CD4-positive, alpha-beta T cell (primary cell): Measurements from ENCODE around the gene VWF. TPM values are rescaled to one million over a fixed set of nuclear protein-coding genes. Genes with fewer than 3 reads are reported as not detected.

Source experiments
- ATAC-seq: fragments of 200-7000 bp; cut with Tn5 transposase; one replicate; pipeline ENCODE4 v1.10.0; 2022; ENCODE audit warnings: mild to moderate bottlenecking; ENCODE audit not compliant: poor library complexity
- CTCF ChIA-PET: fragments of 350-600 bp; sonication (Branson Sonifier 250); formaldehyde crosslinking; loops from one replicate; lab custom pipeline; 2021; ENCODE audit warnings: antibody characterized with exemption, inconsistent platforms; lab: Charles Lee
- POLR2A ChIA-PET: fragments of 350-600 bp; sonication (Branson Sonifier 250); formaldehyde crosslinking; loops from one replicate; lab custom pipeline; 2021; ENCODE audit warnings: antibody characterized with exemption, inconsistent platforms; lab: Charles Lee
- DNase-seq, 14 experiments: peaks; one replicate each; pipeline ENCODE4 v3.0.0-alpha.2; 2013 to 2020; ENCODE audit warnings: mixed read lengths in 2 of 14
- H3K27ac ChIP-seq, 2 donors: one replicate each; pipeline versions ENCODE4 v1.5.1 to v1.7.0; 2013; ENCODE audit warnings: low read length in 2 of 2, low read depth in 1 of 2, mild to moderate bottlenecking in 1 of 2
- H3K27me3 ChIP-seq, 2 experiments: 1 replicate in 1 of 2; 2 replicates in 1 of 2; pipeline versions ENCODE4 v1.6.1 to v1.7.0; 2013; ENCODE audit warnings: low read length in 2 of 2, control low read depth in 1 of 2, mild to moderate bottlenecking in 1 of 2, moderate library complexity in 1 of 2; ENCODE audit not compliant: insufficient read depth in 2 of 2, control insufficient read depth in 1 of 2
- H3K36me3 ChIP-seq: one replicate; pipeline ENCODE4 v1.6.1; 2013; ENCODE audit warnings: low read length, control low read depth; ENCODE audit not compliant: insufficient read depth
- H3K4me1 ChIP-seq: one replicate; pipeline ENCODE4 v1.6.1; 2013; ENCODE audit warnings: low read length, control low read depth; ENCODE audit not compliant: insufficient read depth
- H3K4me3 ChIP-seq: one replicate; pipeline ENCODE4 v1.5.1; 2013; ENCODE audit warnings: mild to moderate bottlenecking, low read length, moderate library complexity
- H3K9me3 ChIP-seq, 2 experiments: 1 replicate in 1 of 2; 2 replicates in 1 of 2; pipeline versions ENCODE4 v1.6.1 to v1.7.0; 2013; ENCODE audit warnings: low read length in 2 of 2, mild to moderate bottlenecking in 2 of 2, control low read depth in 1 of 2, moderate library complexity in 1 of 2; ENCODE audit not compliant: control insufficient read depth in 1 of 2, insufficient read depth in 1 of 2
- H3K27ac Mint-ChIP-seq: one replicate; pipeline ENCODE4 v1.8.0; 2020; ENCODE audit warnings: mixed read lengths
- H3K27me3 Mint-ChIP-seq: one replicate; pipeline ENCODE4 v1.8.0; 2021; ENCODE audit warnings: mixed read lengths
- H3K36me3 Mint-ChIP-seq: one replicate; pipeline ENCODE4 v1.8.0; 2021; ENCODE audit warnings: low read depth, mixed read lengths
- H3K4me1 Mint-ChIP-seq: one replicate; pipeline ENCODE4 v1.8.0; 2021; ENCODE audit warnings: low read depth, mixed read lengths
- H3K4me3 Mint-ChIP-seq: one replicate; pipeline ENCODE4 v1.8.0; 2020; ENCODE audit warnings: mild to moderate bottlenecking, mixed read lengths
- H3K9me3 Mint-ChIP-seq: one replicate; pipeline ENCODE4 v1.8.0; 2020; ENCODE audit warnings: mixed read lengths
- intact Hi-C, 2 experiments: fragments of 100-400 bp; cut with DNase I in 1 of 2; cut with micrococcal nuclease in 1 of 2; formaldehyde crosslinking; loops; one replicate each; pipeline versions ENCODE4 v1.15.1 to v1.9.0; 2023 to 2025; cut with DNase I, micrococcal nuclease
- total RNA-seq, 174 experiments: library from RNA in 2 of 174; stranded (reverse) in 2 of 174; gene quantifications; one replicate each; pipeline ENCODE4 v1.2.3 and lab custom pipeline; 2021 to 2026
- TF ChIP-seq, protein P1 (sequence below): fragments of 200-600 bp; IDR thresholded peaks from one replicate; pipeline ENCODE4 v1.8.0; 2022; ENCODE audit warnings: antibody characterized with exemption, mild to moderate bottlenecking

Gene VWF
- total RNA-seq, 2 experiments from 2014 or later: 0.20 TPM; not detected in 1

DNA sequence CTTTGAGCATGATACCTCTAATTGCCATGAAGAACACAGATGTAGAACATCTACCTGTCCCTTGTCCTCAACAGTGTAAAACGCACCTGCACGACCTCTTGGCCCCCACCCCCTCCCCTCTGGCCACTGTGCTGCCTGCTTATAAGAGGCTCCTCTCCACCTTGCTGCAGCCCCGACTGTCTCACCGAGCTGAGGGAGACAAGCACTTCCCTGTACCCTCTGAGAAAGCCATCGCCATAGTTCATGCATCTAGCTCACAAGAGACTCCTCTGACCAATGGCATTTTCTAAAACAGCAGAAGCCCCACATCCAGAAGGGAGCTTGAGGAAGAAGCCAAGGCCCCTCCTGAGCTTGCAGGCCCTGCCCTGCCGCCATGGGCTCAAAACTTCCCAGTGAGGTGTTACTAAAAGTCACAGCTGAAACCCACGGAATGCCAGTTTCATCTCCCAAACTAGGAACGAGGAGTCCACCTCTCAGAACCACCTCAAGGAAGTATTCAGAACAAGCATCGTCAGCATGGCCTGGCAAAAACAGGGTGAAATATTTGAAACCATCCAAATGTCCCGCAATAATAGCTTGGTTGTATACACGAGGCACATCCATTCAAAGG, 157.9 kb downstream of the VWF start:
- intact Hi-C loops: loop anchor here (1.0 to 5.0 kb wide), 2 partner anchors 74 to 76 kb away; no protein-coding TSS in a partner anchor
- POLR2A ChIA-PET: no interaction called here
- H3K27ac Mint-ChIP-seq: no peak overlapping the region

DNA sequence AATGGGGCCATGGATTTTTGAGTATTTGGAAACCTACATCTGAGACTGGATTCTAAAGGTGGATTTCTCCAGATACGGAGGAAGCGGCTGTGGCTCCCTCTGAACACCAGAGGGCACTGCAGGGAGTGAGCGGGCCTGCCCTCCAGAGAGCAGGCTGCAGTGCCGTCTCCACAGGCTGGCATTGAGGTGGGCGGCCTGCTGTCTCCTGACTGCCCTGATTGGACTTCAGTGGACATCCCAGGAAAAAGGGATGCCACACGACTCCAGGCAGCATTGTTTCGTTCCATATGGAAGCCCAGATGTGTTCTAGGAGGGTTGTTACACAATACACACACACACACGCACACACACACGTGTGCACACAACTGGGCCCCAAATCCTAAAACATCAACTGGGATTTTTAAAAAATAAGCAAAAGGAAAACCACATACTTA, 158.5 kb downstream of the VWF start:
- peaks cover 0 to 14% of the 10 kb centered on the region in 2 experiments for H3K27me3 ChIP-seq
- TF ChIP-seq, protein P1, sequence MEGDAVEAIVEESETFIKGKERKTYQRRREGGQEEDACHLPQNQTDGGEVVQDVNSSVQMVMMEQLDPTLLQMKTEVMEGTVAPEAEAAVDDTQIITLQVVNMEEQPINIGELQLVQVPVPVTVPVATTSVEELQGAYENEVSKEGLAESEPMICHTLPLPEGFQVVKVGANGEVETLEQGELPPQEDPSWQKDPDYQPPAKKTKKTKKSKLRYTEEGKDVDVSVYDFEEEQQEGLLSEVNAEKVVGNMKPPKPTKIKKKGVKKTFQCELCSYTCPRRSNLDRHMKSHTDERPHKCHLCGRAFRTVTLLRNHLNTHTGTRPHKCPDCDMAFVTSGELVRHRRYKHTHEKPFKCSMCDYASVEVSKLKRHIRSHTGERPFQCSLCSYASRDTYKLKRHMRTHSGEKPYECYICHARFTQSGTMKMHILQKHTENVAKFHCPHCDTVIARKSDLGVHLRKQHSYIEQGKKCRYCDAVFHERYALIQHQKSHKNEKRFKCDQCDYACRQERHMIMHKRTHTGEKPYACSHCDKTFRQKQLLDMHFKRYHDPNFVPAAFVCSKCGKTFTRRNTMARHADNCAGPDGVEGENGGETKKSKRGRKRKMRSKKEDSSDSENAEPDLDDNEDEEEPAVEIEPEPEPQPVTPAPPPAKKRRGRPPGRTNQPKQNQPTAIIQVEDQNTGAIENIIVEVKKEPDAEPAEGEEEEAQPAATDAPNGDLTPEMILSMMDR: peak; percentile 67
- no peaks in the 10 kb centered on the region for H3K9me3 ChIP-seq
- Mint-ChIP-seq H3K9me3 (no peaks in the 10 kb centered on the region), H3K27me3 (no peaks in the 10 kb centered on the region), H3K36me3 (no peaks in the 10 kb centered on the region), H3K4me1 (no peaks in the 10 kb centered on the region), H3K4me3 (no peak overlapping the region), H3K27ac (no peak overlapping the region)
- CTCF ChIA-PET: interaction anchor here (1.3 kb wide), 1 partner anchor 9 kb away, joined by 4 read pairs; no protein-coding TSS in a partner anchor
- POLR2A ChIA-PET: no interaction called here
- intact Hi-C loops: loop anchor here (1.0 to 5.0 kb wide), 2 partner anchors 74 to 76 kb away; no protein-coding TSS in a partner anchor
- H3K4me1 ChIP-seq: no peaks in the 10 kb centered on the region
- peak; percentile 7 to 58 (median 30) for DNase-seq
- H3K36me3 ChIP-seq: no peaks in the 10 kb centered on the region
- peak; percentile 76 for ATAC-seq
- no peak overlapping the region for H3K27ac ChIP-seq
- no peak overlapping the region for H3K4me3 ChIP-seq

More for the DNA sequence above, 157.9 kb downstream of the VWF start:
- no peaks in the 10 kb centered on the region for H3K36me3 ChIP-seq
- no peak overlapping the region for H3K4me3 ChIP-seq
- H3K4me1 ChIP-seq: no peaks in the 10 kb centered on the region
- Mint-ChIP-seq H3K9me3 (no peaks in the 10 kb centered on the region), H3K36me3 (no peaks in the 10 kb centered on the region), H3K4me3 (no peak overlapping the region), H3K27me3 (no peaks in the 10 kb centered on the region), H3K4me1 (no peaks in the 10 kb centered on the region)
- no peak for ATAC-seq
- H3K9me3 ChIP-seq: no peaks in the 10 kb centered on the region
- H3K27ac ChIP-seq: no peak overlapping the region
- no peak for DNase-seq
- peaks cover 0 to 14% of the 10 kb centered on the region in 2 experiments for H3K27me3 ChIP-seq
- TF ChIP-seq, protein P1: no peak
- CTCF ChIA-PET: interaction anchor here (0.7 to 1.3 kb wide), 2 partner anchors 10 to 31 kb away, joined by 4 to 5 read pairs; no protein-coding TSS in a partner anchor

DNA sequence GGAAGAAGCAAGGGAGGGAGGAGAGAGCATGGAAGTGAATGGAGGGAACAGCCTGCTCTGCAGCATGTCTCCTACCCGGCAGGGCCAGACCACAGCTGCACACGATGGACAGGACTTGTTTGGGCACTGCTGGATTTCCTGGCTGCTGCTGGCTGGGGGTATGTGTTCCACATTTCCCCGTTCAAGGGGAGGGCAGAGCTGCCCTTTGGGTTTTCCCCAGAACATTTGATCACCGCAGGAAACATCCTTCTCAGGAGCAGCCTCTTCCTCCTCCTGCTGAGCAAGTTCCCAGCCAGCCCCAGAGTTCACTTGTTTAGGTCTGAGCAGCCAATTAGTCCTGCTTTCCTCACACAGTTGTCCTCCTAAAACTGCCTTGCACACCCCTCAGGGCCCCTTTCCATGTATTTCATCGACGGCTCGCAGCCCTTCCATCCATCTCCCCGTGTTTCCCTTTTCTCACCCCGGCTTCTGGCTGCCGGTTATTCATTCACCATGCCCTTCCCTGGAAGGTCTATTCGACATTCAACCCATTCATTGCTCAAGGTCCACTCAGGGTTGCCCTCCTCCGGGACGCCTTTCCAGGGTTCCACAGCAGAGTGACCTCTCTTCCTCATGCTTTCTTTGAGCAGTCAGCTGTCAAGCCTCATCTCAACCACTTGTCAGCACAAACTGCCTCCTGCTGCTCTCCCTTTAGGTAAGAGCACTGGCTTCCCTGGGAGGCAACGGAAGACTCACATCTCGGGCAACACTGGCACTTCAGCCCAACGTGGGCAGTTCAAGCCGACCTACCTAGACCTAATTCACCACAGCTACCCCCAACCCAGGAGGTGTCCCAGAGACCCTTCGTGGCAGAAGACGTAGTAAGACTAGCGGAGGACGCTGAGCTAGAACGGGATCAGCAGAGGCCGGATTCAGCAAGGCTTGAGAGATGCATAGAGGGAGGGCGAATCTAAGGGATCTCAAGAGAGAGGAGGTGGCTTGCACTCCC, 159.3 kb downstream of the VWF start:
- H3K27ac Mint-ChIP-seq: no peak overlapping the region

More for the DNA sequence above, 159.3 kb downstream of the VWF start:
- Histone ChIP-seq H3K27me3 (peaks cover 0 to 11% of the 10 kb centered on the region in 2 experiments), H3K4me3 (no peak overlapping the region), H3K36me3 (no peaks in the 10 kb centered on the region), H3K27ac (no peak overlapping the region), H3K4me1 (no peaks in the 10 kb centered on the region), H3K9me3 (no peaks in the 10 kb centered on the region)
- no peak overlapping the region for H3K4me3 Mint-ChIP-seq
- DNase-seq (no peak), ATAC-seq (no peak)
- H3K4me1 Mint-ChIP-seq: no peaks in the 10 kb centered on the region
- no peaks in the 10 kb centered on the region for H3K9me3 Mint-ChIP-seq
- TF ChIP-seq, protein P1: no peak
- no peaks in the 10 kb centered on the region for H3K27me3 Mint-ChIP-seq
- ChIA-PET POLR2A (no interaction called here), CTCF (interaction anchor here (1.3 kb wide), 1 partner anchor 8 kb away, joined by 4 read pairs; no protein-coding TSS in a partner anchor)
- no peaks in the 10 kb centered on the region for H3K36me3 Mint-ChIP-seq
- intact Hi-C loops: loop anchor here in 1 of 2 experiments (5.0 kb wide), 1 partner anchor 77 kb away; no protein-coding TSS in a partner anchor
